PFSK-1 (cell line): ENCODE data around the gene FBP2.

Source experiments
- POLR2AphosphoS5 ChIP-seq: IDR thresholded peaks from 2 replicates; pipeline ENCODE4 v1.6.1; 2012; ENCODE audit warnings: low read depth, mild to moderate bottlenecking, control low read depth, low read length, moderate library complexity
- TF ChIP-seq, protein P1 (sequence below), 2 experiments: IDR thresholded peaks; 2 replicates each; pipeline versions ENCODE4 v1.6.1 to v1.8.0; 2011 to 2012; ENCODE audit warnings: low read depth in 2 of 2, low read length in 2 of 2, control low read depth in 1 of 2, inconsistent platforms in 1 of 2, mild to moderate bottlenecking in 1 of 2, moderate library complexity in 1 of 2; ENCODE audit not compliant: insufficient read depth in 1 of 2

DNA sequence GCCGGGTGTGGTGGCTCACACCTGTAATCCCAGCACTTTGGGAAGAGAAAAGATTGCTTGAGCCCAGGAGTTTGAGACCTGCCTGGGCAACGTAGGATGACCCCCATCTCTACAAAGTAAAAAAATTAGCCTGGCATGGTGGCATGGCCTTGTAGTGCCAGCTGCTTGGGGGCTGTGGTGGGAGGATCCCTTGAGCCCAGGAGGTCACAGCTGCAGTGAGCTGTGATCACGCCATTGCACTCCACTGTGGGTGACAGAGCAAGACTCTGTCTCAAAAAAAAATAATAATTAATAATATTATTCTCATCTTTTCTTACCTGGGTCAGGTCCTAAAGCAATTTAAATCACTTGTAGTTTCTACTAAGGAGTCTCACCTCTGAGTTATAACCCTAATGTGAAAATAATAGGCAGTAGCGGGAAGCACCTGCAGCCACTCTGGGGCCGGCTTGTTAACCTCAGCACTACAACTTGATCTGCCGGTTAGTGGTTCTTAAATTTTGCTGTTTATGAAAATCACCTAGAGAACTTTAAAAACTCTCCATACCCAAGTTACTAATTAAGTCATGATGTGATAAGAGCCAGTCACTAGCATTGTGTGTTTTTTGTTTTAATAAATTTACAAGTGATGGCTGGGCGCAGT, 68.1 kb downstream of the FBP2 start:
- no peak for TF ChIP-seq POLR2AphosphoS5
- TF ChIP-seq, protein P1, sequence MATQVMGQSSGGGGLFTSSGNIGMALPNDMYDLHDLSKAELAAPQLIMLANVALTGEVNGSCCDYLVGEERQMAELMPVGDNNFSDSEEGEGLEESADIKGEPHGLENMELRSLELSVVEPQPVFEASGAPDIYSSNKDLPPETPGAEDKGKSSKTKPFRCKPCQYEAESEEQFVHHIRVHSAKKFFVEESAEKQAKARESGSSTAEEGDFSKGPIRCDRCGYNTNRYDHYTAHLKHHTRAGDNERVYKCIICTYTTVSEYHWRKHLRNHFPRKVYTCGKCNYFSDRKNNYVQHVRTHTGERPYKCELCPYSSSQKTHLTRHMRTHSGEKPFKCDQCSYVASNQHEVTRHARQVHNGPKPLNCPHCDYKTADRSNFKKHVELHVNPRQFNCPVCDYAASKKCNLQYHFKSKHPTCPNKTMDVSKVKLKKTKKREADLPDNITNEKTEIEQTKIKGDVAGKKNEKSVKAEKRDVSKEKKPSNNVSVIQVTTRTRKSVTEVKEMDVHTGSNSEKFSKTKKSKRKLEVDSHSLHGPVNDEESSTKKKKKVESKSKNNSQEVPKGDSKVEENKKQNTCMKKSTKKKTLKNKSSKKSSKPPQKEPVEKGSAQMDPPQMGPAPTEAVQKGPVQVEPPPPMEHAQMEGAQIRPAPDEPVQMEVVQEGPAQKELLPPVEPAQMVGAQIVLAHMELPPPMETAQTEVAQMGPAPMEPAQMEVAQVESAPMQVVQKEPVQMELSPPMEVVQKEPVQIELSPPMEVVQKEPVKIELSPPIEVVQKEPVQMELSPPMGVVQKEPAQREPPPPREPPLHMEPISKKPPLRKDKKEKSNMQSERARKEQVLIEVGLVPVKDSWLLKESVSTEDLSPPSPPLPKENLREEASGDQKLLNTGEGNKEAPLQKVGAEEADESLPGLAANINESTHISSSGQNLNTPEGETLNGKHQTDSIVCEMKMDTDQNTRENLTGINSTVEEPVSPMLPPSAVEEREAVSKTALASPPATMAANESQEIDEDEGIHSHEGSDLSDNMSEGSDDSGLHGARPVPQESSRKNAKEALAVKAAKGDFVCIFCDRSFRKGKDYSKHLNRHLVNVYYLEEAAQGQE (IDR thresholded peaks at IDR 0.05; ENCODE audit: insufficient read depth in 1 of 2, low read depth in 2 of 2, low read length in 2 of 2) = no peak
